Activated CD4-positive, CD25-positive, alpha-beta regulatory T cell treated with anti-CD3 and anti-CD28 coated beads, Interleukin-2, amount 50 U/mL, for 16 hours (primary cell): ENCODE results near the gene KDM4B.

ENCODE experiments used
- DNase-seq: peaks from one replicate; pipeline ENCODE4 v3.0.0-alpha.2; 2020; ENCODE audit warnings: low read depth, low spot score

The KDM4B gene

DNA sequence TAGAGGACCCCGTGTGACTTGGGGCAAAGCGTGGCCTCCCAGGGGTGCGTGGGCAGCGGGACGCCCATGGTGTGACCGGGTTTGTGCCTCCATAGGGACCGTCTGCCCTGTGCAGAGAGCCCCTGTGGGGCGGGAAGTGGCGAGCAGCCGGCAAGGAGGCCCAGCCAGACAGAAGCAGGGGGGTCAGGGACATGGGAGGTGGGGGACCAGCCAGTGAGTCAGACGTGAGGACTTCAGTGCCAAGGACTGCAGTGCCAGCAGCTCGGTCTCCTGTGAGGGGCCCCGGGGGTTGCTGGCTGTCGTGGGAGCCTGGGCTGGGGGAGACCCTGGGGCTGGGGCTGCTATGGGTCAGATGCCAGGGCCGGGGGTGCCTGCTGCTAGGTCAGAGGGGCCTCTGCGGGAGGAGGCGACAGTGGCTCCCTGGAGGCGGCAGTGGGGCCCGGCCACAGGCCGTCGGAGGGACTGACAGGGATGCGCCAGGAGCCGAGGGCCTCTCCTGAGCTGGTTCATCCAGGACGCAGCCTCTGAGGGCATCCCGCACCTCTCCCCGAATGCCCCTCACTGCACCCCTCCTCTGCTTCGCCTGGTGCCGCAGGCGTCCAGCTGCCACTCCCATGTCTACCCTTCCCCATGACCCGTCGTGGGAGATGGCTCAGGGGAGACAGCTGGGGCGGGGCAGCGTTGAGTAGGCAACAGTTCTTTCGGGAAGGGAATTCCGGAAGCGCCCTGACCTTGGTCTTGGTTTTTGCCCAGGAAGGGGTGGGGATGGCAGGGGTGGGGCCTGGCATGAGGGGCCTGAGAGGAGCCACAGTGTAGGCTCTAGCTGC lies 80.0 kb downstream of the KDM4B start:
- DNase-seq: no peak

- no peak for DNase-seq
Observed at GRCh38 chr19:5049561-5049960, 80.6 kb downstream of the KDM4B start.

GRCh38 chr19:5050067-5050656 lies 81.2 kb downstream of the KDM4B start:
- DNase-seq: no peak

DNA sequence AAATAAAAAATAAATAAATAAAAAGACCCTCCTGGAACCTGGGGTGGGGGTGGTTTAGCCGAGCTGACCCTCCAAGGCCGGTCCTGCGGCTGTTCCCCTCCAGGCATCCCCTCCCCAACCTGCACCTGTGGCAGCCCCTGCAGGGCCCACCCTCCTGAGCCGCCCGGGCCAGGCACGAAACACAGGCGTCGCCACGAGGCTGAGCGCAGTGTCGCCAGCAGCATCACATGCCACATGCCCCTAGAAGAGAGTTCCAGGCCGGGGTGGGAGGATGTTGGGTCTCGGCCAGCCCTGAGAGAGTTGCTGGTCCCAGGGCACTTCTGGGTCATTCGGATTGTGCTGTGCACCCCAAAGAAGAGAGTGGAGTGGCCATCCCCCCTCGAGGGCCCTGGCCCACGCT lies 82.0 kb downstream of the KDM4B start:
- DNase-seq: no peak

DNA sequence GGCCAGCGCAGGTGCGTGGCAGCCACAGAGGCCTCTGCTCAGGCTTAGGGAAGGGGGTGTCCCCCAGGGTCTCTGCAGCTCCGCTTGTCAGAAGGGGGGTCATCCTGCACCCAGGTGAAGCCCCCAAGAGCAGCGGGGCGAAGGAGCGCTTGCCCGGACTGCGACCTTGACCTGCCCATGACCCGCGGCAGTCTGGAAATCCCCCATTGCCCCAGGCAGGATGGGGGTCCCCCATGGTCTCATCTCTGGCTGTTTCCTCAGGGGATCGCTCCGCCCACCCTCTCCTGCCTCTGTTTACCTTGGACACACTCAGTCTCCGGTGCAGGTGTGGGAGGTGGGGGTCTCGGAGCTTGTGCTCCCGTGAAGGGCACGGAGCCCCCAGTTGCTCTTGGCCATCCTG lies 82.7 kb downstream of the KDM4B start:
- DNase-seq: no peak

- DNase-seq: no peak
Observed at GRCh38 chr19:5052515-5052914, 83.6 kb downstream of the KDM4B start.

DNA sequence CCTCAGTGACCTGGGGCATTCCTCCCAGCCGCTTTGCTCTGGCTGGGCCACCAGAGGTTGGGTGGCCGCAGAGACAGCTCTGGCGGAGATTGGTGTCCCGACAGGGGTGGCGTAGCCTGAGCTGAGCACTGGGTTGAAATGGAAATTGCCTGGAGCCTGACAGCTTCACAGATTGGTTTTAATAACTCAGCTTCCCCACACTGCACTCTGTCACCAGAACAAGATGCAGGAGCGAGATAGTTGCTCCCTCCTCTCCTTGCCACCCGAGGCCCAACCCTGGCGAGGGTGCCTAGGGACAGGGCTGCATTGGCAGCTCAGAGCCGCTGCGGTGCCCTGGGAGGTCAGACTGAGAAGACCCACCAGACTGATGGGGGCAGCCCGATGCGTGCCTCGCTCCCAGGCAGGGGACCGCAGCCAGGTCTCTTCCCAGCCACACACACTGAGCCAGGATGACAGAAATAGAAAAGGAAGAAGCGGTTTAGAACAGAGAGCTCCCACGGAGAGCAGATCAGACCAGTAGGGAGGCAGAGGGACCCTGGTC lies 84.1 kb downstream of the KDM4B start:
- DNase-seq: no peak

DNA sequence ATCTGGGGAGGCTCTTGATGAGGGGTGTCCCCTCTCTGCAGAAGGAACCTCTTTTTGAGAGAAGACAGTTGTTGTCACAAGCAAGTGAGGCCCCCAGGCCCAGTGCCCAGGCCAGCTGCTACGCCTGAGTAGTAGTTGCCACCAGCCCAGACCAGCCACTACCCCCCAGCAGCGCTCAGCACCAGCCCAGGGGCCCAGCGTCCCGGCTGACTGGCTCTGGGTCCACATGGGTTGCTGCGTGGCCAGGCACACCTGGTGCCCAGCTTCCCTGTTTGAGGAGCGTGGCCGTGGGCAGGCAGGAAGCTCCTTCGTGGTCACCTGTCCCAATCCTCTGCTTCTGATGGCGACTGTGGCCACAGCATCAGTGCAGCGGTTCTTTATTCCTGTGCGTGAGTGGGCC lies 84.7 kb downstream of the KDM4B start:
- DNase-seq: no peak

DNA sequence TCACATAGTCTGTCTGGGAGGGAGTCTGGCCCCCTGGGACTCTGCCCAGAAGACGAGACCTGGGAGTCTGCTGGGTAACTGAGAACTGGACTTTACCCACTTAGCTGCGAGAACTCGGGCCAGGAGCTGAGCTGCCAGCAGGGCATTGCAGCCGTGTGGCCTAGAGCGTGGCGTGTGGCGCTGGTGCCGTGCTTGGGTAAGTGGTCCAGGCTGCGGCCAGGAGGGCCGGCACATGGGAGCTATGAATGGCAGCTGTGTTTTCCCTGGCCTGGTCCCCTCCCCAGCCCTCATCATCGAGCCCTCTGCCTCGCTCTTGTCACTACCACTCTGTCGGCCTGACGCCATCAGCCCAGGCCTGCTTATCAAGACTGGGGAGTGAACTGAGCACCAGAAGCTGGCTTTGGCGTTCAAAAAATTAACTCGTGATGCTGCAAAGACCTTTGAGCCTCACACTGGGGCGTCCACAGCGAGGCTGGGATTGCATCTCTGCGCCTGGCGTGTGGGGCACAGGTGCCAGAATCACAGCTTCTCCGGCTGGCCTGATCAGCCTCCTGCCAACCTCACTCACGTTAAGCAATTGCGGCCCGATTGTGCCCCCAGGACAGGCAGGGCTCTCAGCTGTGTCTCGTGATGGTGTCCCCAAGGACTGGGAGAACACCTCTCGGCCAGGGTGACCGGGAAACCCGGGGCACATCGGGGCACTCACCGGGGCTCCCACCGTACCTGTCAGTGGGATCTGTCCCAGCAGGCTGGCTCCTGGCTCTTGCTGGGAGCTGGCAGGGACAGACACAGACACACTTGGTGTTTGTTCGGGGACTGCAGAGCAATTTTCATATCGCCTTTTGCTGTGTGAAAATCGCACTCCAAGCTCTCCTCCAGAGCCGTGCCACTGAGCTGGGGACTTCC lies 85.9 kb downstream of the KDM4B start:
- no peak for DNase-seq

DNA sequence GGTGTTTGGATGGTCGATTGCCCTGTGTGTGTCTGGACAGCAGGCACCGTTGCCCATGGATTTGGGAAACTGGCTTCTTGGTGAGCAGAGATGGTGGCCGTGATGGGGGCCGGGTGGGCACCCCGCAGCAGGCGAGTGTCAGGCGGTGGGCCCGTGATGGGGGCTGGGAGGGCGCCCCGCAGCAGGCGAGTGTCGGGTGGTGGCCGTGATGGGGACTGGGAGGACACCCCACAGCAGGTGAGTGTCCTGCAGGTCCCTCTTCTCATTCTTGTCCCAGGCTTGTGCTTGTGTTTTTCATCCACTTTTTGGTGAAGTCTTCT lies 86.5 kb downstream of the KDM4B start:
- no peak for DNase-seq

DNA sequence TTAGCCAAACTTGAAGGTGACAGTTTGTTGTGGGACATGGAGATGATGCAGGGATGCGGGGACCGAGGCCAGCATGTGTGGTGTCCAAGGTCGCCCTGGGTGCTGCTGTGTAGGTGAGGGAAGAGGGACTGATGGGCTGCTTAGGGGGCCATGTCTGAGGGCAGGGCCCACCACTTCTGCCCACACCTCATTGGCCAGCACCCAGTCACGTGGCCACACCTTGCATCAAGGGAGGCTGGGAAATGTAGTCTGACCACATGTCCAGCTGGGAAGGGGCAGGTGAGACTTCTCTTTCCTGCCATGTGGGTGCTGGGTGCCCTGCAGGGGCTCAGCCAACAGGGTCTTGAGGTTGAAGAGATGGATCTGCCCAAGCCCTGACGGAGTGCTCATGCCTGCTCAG lies 88.9 kb downstream of the KDM4B start:
- no peak for DNase-seq

- DNase-seq: no peak
Observed at GRCh38 chr19:5058521-5059212, 89.8 kb downstream of the KDM4B start.

DNA sequence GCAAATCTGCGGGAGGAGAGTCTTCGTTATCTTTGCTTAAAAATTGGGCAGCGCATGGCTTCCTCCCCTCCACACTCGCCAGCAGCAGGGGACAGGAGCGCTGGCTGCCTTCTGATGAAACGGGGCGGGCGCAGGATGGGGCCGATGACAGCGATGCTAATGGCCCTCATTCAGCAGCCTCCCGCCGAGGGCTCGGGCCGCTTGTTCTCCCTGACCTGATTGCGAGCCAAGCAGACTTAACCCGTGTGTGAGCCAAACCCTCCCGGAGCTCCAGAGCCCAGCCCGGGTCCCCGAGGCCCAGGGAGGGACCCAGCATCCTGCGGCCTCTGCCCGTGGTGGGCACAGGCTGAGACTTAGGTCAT lies 90.3 kb downstream of the KDM4B start:
- DNase-seq: no peak

DNA sequence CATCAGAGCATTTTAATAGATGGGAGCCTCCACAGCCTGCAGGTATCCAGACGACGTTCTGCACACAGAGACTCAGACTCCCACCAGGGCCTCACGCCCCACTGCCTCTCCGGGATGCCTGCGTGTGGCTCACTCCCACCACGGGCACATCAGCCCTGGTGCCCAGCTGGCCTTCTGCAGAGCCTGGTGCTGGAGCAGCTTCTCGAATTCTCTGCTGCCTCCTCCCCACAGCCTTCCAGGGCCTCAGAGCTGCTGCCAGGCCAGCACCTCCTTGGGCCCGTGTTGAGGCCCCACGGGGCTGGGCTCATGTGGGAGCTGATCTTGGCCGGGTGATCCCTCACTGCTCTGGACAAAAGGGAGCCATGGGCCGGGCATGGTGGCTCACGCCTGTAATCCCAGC lies 90.9 kb downstream of the KDM4B start:
- DNase-seq: no peak

DNA sequence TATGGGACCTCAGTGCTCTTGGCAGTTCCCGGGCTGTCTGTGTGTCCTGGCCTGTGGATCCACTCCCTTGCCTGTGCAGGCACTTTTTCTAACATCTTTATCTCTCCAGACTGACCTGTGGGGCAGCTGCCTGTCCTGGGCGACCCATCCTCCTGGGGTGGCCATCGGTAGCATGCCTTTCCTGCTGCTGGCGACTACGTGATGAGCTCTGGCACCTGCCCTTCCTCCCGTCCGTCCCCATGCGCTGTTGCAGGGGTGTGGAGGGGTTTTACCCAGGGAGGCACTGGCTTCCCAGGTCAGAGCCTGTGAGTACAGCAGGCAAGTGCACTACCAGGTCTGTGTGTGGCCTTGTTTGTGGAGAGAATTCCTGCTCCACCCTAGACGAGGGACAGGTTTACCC lies 93.3 kb downstream of the KDM4B start:
- DNase-seq: no peak

GRCh38 chr19:5062799-5063198 lies 93.9 kb downstream of the KDM4B start:
- no peak for DNase-seq

GRCh38 chr19:5063873-5064645 lies 95.1 kb downstream of the KDM4B start:
- DNase-seq: no peak

GRCh38 chr19:5064896-5065295 lies 96.0 kb downstream of the KDM4B start:
- no peak for DNase-seq

DNA sequence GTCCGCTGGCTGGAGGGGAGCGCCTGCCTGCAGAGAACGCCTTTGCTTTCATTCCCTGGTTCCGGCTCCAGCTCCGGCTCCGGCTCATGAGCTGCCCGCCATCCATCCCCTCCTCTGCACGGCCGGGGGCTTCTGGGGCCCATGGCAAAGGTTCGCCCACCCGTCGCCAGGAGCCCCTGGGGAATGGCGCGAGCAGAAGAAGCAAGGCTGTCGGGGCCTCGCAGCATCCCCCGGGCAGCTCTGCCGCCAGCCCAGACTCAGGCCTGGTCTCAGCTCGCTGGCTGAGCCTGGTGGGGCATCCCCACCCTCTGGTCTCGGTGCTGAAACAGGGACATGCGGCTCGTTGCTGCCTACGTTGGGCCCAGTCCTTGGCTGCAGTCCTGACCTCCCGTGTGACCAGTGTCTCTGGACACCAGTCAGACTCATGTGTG lies 96.8 kb downstream of the KDM4B start:
- DNase-seq: no peak

- DNase-seq: no peak
Observed at GRCh38 chr19:5066768-5067167, 97.9 kb downstream of the KDM4B start.

GRCh38 chr19:5067678-5068077 lies 98.8 kb downstream of the KDM4B start:
- no peak for DNase-seq
